GM12878 (cell line): ENCODE data around the gene SPTBN2. TPM values are rescaled to one million over a fixed set of nuclear protein-coding genes. Genes with fewer than 3 reads are reported as not detected.

Source experiments
- ATAC-seq: fragments of 200-7000 bp; cut with Tn5 transposase; 3 replicates; pipeline ENCODE4 v1.9.1; 2020; ENCODE audit warnings: mild to moderate bottlenecking, moderate library complexity
- BruUV-seq: library from RNA; stranded (reverse); fragments of 400-500 nt; replicated peaks from 2 replicates; lab custom pipeline; 2021; lab: Mats Ljungman, UMichigan
- CTCF ChIA-PET: fragments of 300-600 bp; sonication (Branson Sonifier 250); formaldehyde crosslinking; extraction: SDS; loops from one replicate; lab custom pipeline; 2021; ENCODE audit warnings: inconsistent platforms; lab: Yijun Ruan, JAX
- POLR2A ChIA-PET: fragments of 350-600 bp; formaldehyde crosslinking; extraction: SDS; loops from one replicate; lab custom pipeline; 2021; ENCODE audit warnings: inconsistent platforms; lab: Charles Lee
- RAD21 ChIA-PET: fragments of 300-600 bp; sonication (Branson Sonifier 250); formaldehyde crosslinking; loops from one replicate; lab custom pipeline; 2023; ENCODE audit warnings: antibody characterized with exemption; ENCODE audit not compliant: unreplicated experiment; lab: Charles Lee
- SMC1A ChIA-PET: fragments of 300-600 bp; sonication (Branson Sonifier 250); formaldehyde crosslinking; loops from one replicate; lab custom pipeline; 2023; ENCODE audit not compliant: unreplicated experiment, uncharacterized antibody; lab: Charles Lee
- DNase-seq: peaks from one replicate; pipeline ENCODE4 v3.0.0-alpha.2; 2011; ENCODE audit warnings: low read depth, low spot score
- FAIRE-seq: peaks from 3 replicates; lab custom pipeline; 2011; peaks lifted over from hg19 to GRCh38; lab: Jason Lieb, UNC
- H2AFZ ChIP-seq: 2 replicates; pipeline ENCODE4 v1.6.0; 2011; ENCODE audit warnings: low read depth, low read length, control low read depth; ENCODE audit not compliant: control insufficient read depth
- H3K27ac ChIP-seq: 2 replicates; pipeline ENCODE4 v1.5.1; 2011; ENCODE audit warnings: control low read depth; ENCODE audit not compliant: control insufficient read depth, insufficient read depth
- H3K27me3 ChIP-seq, 2 experiments: replicated peaks in 1 of 2; 2 replicates each; pipeline versions ENCODE4 v1.6.0 to v1.6.1; 2011; ENCODE audit warnings: low read length in 1 of 2; ENCODE audit not compliant: control insufficient read depth in 2 of 2, insufficient read depth in 2 of 2
- H3K36me3 ChIP-seq, 2 experiments: 2 replicates each; pipeline ENCODE4 v1.5.1; 2011; ENCODE audit warnings: low read length in 1 of 2; ENCODE audit not compliant: control insufficient read depth in 2 of 2, insufficient read depth in 2 of 2
- H3K4me1 ChIP-seq: 2 replicates; pipeline ENCODE4 v1.6.1; 2011; ENCODE audit warnings: mild to moderate bottlenecking, low read length, moderate library complexity, mixed read lengths; ENCODE audit not compliant: control insufficient read depth, insufficient read depth
- H3K4me2 ChIP-seq: 2 replicates; pipeline ENCODE4 v1.6.0; 2011; ENCODE audit warnings: control low read depth; ENCODE audit not compliant: control insufficient read depth, insufficient read depth
- H3K4me3 ChIP-seq: fragments of 200-600 bp; sonication (generic); 2 replicates; pipeline ENCODE4 v1.5.1; 2016
- H3K79me2 ChIP-seq: 2 replicates; pipeline ENCODE4 v1.6.0; 2011; ENCODE audit warnings: low read length; ENCODE audit not compliant: control insufficient read depth, insufficient read depth
- H3K9ac ChIP-seq: 2 replicates; pipeline ENCODE4 v1.8.0; 2011; ENCODE audit warnings: low read length, control low read depth, mixed read lengths; ENCODE audit not compliant: control insufficient read depth, insufficient read depth
- H3K9me3 ChIP-seq: replicated peaks from 3 replicates; pipeline ENCODE4 v1.5.1; 2011; ENCODE audit warnings: mild to moderate bottlenecking, low read length; ENCODE audit not compliant: control insufficient read depth, insufficient read depth
- H4K20me1 ChIP-seq: 2 replicates; pipeline ENCODE4 v1.6.0; 2011; ENCODE audit not compliant: control insufficient read depth, insufficient read depth
- CBFB ChIP-seq: IDR thresholded peaks from 2 replicates; pipeline ENCODE4 v1.6.1; 2016; ENCODE audit warnings: antibody characterized with exemption, low read depth
- E2F4 ChIP-seq: IDR thresholded peaks from 2 replicates; pipeline ENCODE4 v1.6.1; 2012; ENCODE audit warnings: low read depth, low read length, improper control_type of control experiment
- E2F8 ChIP-seq: fragments of 450-650 bp; IDR thresholded peaks from 2 replicates; pipeline ENCODE4 v1.6.1; 2018; ENCODE audit warnings: mild to moderate bottlenecking, low read depth, moderate library complexity; ENCODE audit not compliant: partially characterized antibody
- ESRRA ChIP-seq: IDR thresholded peaks from 2 replicates; pipeline ENCODE4 v1.6.1; 2012; ENCODE audit warnings: mild to moderate bottlenecking, low read length, improper control_type of control experiment
- IKZF1 ChIP-seq: fragments of 450-650 bp; conservative IDR thresholded peaks from 2 replicates; pipeline ENCODE4 v1.6.1; 2017; ENCODE audit warnings: antibody characterized with exemption, mild to moderate bottlenecking
- LARP7 ChIP-seq: fragments of 450-650 bp; IDR thresholded peaks from 2 replicates; pipeline ENCODE4 v1.6.1; 2017; ENCODE audit warnings: mild to moderate bottlenecking
- RCOR1 ChIP-seq: conservative IDR thresholded peaks from 2 replicates; pipeline ENCODE4 v1.6.1; 2012; ENCODE audit warnings: low read depth, low read length, improper control_type of control experiment
- ZBTB11 ChIP-seq: fragments of 450-650 bp; formaldehyde crosslinking; IDR thresholded peaks from 2 replicates; pipeline ENCODE4 v1.5.0; 2022; ENCODE audit warnings: mild to moderate bottlenecking, missing genetic modification characterization
- WGBS: methylation state at CpG from one replicate; pipeline ENCODE4 v1.1.6; 2016; ENCODE audit warnings: low lambda C conversion rate; ENCODE audit not compliant: insufficient replicate concordance, insufficient coverage; ENCODE audit errors: missing lambda C conversion rate; 5-methylcytosine and 5-hydroxymethylcytosine counted together
- in situ Hi-C: fragments of 300-500 bp; cut with MboI; formaldehyde crosslinking; loops from 9 replicates; pipeline ENCODE4 v1.14.3; 2018; ENCODE audit warnings: mixed read lengths
- intact Hi-C: fragments of 100-400 bp; cut with micrococcal nuclease; formaldehyde crosslinking; loops from one replicate; pipeline ENCODE4 v1.14.2; 2022; ENCODE audit not compliant: unreplicated experiment
- polyA plus RNA-seq, 11 experiments: library from polyadenylated mRNA; depleted of rRNA in 4 of 11; unstranded in 6 of 11; stranded (reverse) in 5 of 11; fragments of >200 nt; fragmentation: Nextera tagmentation in 4 of 11; fragmentation: Illumina TruSeq in 1 of 11; extraction: Ambion mirVana in 4 of 11; extraction: Trizol in 1 of 11; gene quantifications; 1 replicate in 1 of 11; 2 replicates in 10 of 11; pipeline versions ENCODE4 v1.2.1 to v1.2.3, GENCODE V29; 2011 to 2016; ENCODE audit warnings: inconsistent platforms in 2 of 11, missing spikeins in 2 of 11, low read depth in 1 of 11
- total RNA-seq, 4 experiments: library from RNA; depleted of rRNA in 3 of 4; stranded (reverse); fragments of >200 nt in 3 of 4; fragmentation: Illumina TruSeq in 1 of 4; extraction: Trizol in 1 of 4; gene quantifications; 2 replicates each; pipeline versions ENCODE4 v1.2.1 to v1.2.3, GENCODE V29; 2013 to 2021

The SPTBN2 gene
- total and polyA plus RNA-seq, 10 of the 15 experiments (the other 5 are each of a cell fraction or from before 2014, with no cell fraction given): 0.38 to 1.0 (median 0.69) TPM; not detected in 5

- H3K4me2 ChIP-seq: no peak overlapping the region
- H3K4me1 ChIP-seq: no peaks in the 10 kb centered on the region
- no peaks in the 10 kb centered on the region for H3K36me3 ChIP-seq
- H3K27me3 ChIP-seq: no peaks in the 10 kb centered on the region; a peak in 1 of 4 replicates
- H3K27ac ChIP-seq: no peak overlapping the region
- BruUV-seq: no TSS peak
- in situ Hi-C loops: no loop called here
- ChIA-PET POLR2A (no interaction called here), CTCF (no interaction called here), RAD21 (no interaction called here), SMC1A (no interaction called here)
- TF ChIP-seq ZBTB11 (CRISPR knock-in tag) (no peak), E2F4 (no peak), RCOR1 (no peak), IKZF1 (no peak), CBFB (no peak), E2F8 (no peak), LARP7 (no peak), ESRRA (no peak)
- H3K4me3 ChIP-seq: no peak overlapping the region
- intact Hi-C loops: no loop called here
- no peak overlapping the region for H2AFZ ChIP-seq
- no peak overlapping the region for H3K9ac ChIP-seq
- no peaks in the 10 kb centered on the region for H3K79me2 ChIP-seq
- DNase-seq (no peak), ATAC-seq (no peak), FAIRE-seq (no peak)
- H3K9me3 ChIP-seq: no peaks in the 10 kb centered on the region
- 50% methylated on average over 18 of the region's 26 CpGs for WGBS
- no peaks in the 10 kb centered on the region for H4K20me1 ChIP-seq
These were observed 10.6 kb downstream of the SPTBN2 start for GRCh38 chr11:66718320-66718971.
